Measurements from ENCODE around the gene ELL3.
A peak's percentile ranks its signal among the peaks of the same experiment; 100 is the strongest.
"Not testable (repeated sequence)": the region's sequence is repeated elsewhere in the genome, so short reads cannot be mapped to it uniquely, and the experiment has no call there.

Gene ELL3, protein sequence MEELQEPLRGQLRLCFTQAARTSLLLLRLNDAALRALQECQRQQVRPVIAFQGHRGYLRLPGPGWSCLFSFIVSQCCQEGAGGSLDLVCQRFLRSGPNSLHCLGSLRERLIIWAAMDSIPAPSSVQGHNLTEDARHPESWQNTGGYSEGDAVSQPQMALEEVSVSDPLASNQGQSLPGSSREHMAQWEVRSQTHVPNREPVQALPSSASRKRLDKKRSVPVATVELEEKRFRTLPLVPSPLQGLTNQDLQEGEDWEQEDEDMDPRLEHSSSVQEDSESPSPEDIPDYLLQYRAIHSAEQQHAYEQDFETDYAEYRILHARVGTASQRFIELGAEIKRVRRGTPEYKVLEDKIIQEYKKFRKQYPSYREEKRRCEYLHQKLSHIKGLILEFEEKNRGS

DNA sequence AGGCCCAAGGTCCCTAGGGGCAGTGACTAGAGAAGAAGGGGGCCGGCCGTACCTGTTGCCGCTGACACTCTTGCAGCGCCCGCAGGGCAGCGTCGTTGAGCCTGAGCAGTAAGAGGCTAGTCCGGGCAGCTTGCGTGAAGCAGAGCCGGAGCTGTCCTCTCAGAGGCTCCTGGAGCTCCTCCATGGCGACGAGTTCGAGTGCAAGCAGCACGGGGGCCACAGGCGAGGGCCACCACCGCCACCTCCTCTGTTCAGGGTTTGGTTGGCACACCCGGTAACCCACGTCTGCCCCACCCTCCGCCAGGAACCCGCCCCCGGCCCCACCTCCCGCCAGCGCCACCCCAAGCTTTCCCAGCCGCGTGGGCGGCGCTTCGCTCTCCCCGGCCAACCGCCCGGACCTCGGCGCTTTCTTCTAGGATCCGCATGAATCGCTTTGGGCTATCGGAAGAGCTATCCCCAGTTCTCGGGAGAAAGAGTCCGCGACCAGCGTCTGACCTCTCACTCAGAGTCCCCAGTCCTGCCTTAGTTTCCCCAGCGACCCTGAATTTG, at the start of gene ELL3:
TSS of gene ELL3 (minus strand) at position 249 of the 549 bp plus-strand sequence. CDS start at position 184, 65 bp downstream.
- TF ChIP-seq, protein P1, sequence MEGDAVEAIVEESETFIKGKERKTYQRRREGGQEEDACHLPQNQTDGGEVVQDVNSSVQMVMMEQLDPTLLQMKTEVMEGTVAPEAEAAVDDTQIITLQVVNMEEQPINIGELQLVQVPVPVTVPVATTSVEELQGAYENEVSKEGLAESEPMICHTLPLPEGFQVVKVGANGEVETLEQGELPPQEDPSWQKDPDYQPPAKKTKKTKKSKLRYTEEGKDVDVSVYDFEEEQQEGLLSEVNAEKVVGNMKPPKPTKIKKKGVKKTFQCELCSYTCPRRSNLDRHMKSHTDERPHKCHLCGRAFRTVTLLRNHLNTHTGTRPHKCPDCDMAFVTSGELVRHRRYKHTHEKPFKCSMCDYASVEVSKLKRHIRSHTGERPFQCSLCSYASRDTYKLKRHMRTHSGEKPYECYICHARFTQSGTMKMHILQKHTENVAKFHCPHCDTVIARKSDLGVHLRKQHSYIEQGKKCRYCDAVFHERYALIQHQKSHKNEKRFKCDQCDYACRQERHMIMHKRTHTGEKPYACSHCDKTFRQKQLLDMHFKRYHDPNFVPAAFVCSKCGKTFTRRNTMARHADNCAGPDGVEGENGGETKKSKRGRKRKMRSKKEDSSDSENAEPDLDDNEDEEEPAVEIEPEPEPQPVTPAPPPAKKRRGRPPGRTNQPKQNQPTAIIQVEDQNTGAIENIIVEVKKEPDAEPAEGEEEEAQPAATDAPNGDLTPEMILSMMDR (IDR thresholded peaks at IDR 0.05; ENCODE audit: control insufficient read depth, insufficient read depth, low read depth, low read length, missing control alignments): no peak
- H3K4me3 ChIP-seq (ENCODE audit: control insufficient read depth, low read depth, low read length): peak within 1 kb of the TSS; percentile 70
- no peak for DNase-seq (ENCODE audit: low read depth)

DNA sequence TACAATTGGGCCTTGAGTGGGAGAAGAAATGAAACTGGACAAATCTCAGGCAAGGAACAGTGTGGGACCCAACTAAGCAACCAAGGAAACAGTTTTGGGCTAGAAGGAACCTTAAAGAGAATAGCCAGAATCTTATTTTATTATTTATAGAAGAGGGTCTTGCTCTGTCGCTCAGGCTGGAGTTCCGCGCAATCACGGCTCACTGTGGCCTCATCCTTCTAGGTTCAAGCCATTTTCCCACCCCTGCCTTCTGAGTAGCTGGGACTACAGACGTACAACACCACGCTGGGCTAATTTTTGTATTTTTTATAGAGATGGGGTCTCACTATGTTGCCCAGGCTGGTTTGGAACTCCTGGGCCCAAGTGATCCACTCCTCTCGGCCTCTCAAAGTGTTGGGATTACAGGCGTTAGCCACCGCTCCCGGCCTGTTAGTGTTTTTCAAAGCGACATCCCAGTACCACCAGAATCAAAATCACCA, 49.3 kb upstream of the ELL3 start:
- no peak for DNase-seq (ENCODE audit: low read depth)
- TF ChIP-seq, protein P1 (IDR thresholded peaks at IDR 0.05; ENCODE audit: control insufficient read depth, insufficient read depth, low read depth, low read length, missing control alignments): no peak
- H3K4me3 ChIP-seq (ENCODE audit: control insufficient read depth, low read depth, low read length): peak overlapping the region; percentile 63

DNA sequence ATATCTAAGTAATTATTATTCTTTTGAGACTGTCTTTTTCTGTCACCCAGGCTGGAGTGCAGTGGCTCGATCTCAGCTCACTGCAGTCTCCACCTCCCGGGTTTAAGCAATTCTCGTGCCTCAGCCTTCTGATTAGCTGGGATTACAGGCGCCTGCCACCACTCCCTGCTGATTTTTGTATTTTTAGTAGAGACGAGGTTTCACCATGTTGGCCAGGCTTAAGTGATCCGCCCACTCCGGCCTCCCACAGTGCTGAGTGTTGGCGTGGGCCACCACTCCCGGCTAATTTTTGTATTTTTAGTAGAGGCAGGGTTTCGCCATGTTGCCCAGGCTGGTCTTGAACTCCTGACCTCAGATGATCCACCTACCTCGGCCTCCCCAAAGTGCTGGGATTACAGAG, 48.5 kb upstream of the ELL3 start:
- not testable (repeated sequence) for H3K4me3 ChIP-seq (ENCODE audit: control insufficient read depth, low read depth, low read length); DNase-seq (ENCODE audit: low read depth)

DNA sequence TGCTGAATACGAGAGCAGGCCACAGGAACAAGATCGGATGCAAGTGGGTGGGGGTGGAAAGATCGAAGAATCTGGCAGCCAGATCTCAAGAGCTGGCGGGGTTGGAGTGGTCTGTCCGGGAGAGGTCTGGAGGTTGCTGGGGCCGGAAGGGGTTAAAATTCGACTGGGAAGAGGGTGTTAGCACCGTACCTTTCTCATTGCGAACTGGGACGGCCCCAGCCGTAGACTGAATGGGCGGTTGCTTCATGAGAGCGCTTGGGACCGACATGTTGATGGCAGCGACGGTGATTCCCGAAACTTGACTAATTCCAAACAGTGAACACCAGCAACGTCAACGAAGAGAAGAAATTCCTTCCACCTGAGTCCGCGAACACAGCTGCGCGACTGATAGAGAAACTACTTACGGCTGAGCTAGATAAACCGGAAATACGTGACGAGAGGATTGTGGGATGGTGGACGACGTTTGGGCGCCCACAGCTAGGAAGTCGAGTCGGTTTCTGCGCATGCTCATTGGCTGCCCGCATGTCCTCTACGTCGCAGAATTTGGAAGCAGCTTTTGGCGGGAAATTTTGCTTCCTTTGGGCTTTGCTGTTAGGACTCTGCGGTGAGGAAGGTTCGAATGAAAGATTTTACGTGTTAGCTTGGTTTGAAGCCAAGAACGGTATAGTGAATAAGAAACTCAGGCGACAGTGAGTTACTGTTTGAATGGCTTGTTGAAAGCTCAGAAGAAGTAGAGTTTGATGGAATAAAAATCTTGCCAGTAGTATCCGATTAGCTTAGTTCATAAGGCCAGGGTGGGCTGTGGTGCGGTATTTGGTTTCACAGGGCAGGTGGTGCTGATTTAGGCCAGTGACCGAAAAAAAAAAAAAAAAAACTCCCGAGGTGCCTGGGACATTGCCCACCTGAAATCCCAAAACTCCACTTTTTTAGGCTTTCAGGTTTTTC, 47.8 kb upstream of the ELL3 start, which contains the start of gene MFAP1:
TSS of gene MFAP1 (minus strand) at position 389 of the 945 bp plus-strand sequence. CDS start at position 268, 121 bp downstream.
- DNase-seq (ENCODE audit: low read depth): peak; percentile 89
- TF ChIP-seq, protein P1 (IDR thresholded peaks at IDR 0.05; ENCODE audit: control insufficient read depth, insufficient read depth, low read depth, low read length, missing control alignments): no peak
- H3K4me3 ChIP-seq (ENCODE audit: control insufficient read depth, low read depth, low read length): peak within 1 kb of the TSS; percentile 99

DNA sequence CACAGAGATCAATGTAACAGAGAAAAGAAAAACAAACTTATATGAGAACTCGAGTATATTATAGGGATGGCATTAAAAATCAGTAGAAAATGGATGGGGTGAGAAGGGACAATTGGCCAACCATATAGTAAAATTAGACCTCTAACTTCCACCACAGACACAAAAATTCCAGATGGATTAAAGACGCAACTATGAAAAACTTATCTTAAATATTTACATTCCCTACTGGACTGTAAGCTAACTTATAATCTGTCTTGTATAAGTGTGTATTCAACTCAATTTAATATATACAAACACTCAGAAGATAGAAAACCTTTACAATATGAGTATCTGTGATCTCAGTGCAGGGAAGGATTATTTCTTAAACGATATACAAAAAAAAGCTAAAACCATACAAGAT, 44.7 kb upstream of the ELL3 start:
- H3K4me3 ChIP-seq (ENCODE audit: control insufficient read depth, low read depth, low read length): no peak overlapping the region
- DNase-seq (ENCODE audit: low read depth): no peak
- TF ChIP-seq, protein P1 (IDR thresholded peaks at IDR 0.05; ENCODE audit: control insufficient read depth, insufficient read depth, low read depth, low read length, missing control alignments): no peak

DNA sequence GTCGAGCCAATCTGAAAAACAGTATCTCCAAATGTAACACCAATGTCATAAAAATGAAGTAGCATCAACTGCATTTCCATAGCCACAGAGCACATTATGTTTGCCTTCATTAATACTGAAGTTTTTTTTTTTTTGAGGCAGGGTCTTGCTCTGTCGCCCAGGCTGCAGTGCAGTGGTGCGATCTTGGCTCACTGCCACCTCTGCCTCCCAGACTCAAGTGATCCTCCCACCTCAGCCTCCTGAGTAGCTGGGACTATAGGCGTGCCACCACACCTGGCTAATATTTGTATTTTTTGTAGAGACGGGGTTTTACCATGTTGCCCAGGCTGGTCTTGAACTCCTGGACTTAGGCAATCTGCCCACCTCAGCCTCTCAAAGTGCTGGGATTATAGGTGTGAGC, 38.3 kb upstream of the ELL3 start:
- not testable (repeated sequence) for DNase-seq (ENCODE audit: low read depth); H3K4me3 ChIP-seq (ENCODE audit: control insufficient read depth, low read depth, low read length)

DNA sequence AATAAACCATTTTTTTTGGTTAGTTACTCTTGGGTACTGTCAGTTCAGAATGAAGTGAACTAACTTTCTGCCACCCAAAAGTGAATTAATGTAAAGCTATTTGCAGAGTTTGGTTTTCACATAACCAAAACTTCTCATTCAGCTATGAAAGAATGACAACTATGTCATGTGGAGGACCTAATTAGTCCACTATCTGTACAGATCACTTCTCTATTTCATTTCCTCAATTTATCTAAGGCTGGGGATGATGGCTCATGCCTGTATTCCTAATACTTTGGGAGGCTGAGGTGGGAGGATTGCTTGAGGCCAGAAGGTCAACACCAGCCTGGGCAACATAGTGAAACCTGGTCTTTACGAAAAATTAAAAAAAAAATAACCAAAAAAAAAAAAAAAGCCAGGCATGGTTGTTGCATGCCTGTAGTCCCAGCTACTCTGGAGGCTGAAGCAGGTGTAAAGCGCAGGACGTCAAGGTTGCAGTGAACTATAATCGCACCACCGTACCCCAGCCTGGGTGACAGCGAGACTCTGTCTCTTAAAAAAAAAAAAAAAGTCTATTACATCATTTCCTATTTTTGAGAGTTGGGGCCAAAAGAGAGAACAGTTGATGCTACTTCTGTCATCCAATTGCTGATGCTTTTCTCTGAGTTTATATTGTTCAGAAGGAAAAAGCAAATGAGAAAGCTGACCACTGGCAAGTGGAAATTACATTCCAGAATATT, 32.4 kb upstream of the ELL3 start:
- no peak for DNase-seq (ENCODE audit: low read depth)
- TF ChIP-seq, protein P1 (IDR thresholded peaks at IDR 0.05; ENCODE audit: control insufficient read depth, insufficient read depth, low read depth, low read length, missing control alignments): no peak

More for the DNA sequence above, 32.4 kb upstream of the ELL3 start:
- H3K4me3 ChIP-seq (ENCODE audit: control insufficient read depth, low read depth, low read length): no peak overlapping the region
